DOHH2 (cell line): Measurements from ENCODE around the gene SRC.

ENCODE experiments used
- H3F3A ChIP-seq: fragments of 200-600 bp; sonication (generic), shearing (Covaris generic); 2 replicates; pipeline ENCODE4 v1.6.0; 2016; ENCODE audit warnings: antibody characterized with exemption, mild to moderate bottlenecking; ENCODE audit not compliant: control insufficient read depth, insufficient read depth
- H3K27ac ChIP-seq: fragments of 200-600 bp; sonication (generic); 2 replicates; pipeline ENCODE4 v1.5.1; 2014; ENCODE audit warnings: low read depth, mild to moderate bottlenecking, low read length, moderate library complexity
- H3K27me3 ChIP-seq: fragments of 200-600 bp; sonication (generic); 2 replicates; pipeline ENCODE4 v1.6.1; 2014; ENCODE audit warnings: mild to moderate bottlenecking, low read length, mixed read lengths; ENCODE audit not compliant: control insufficient read depth
- H3K36me3 ChIP-seq: fragments of 200-600 bp; sonication (generic); 2 replicates; pipeline ENCODE4 v1.6.1; 2014; ENCODE audit warnings: mild to moderate bottlenecking, low read length, moderate library complexity, mixed read lengths; ENCODE audit not compliant: control insufficient read depth
- H3K4me1 ChIP-seq: fragments of 200-600 bp; sonication (generic); 2 replicates; pipeline ENCODE4 v1.6.1; 2014; ENCODE audit warnings: mild to moderate bottlenecking, low read length, mixed read lengths; ENCODE audit not compliant: control insufficient read depth
- H3K4me2 ChIP-seq: fragments of 200-600 bp; sonication (generic); 2 replicates; pipeline ENCODE4 v1.6.0; 2014; ENCODE audit warnings: mild to moderate bottlenecking, low read length, moderate library complexity
- H3K4me3 ChIP-seq: fragments of 200-600 bp; sonication (generic); 2 replicates; pipeline ENCODE4 v1.5.1; 2014; ENCODE audit warnings: mild to moderate bottlenecking, low read length, mixed read lengths
- H3K79me2 ChIP-seq: fragments of 200-600 bp; sonication (generic); 2 replicates; pipeline ENCODE4 v1.6.1; 2014; ENCODE audit warnings: mild to moderate bottlenecking, low read length, mixed read lengths; ENCODE audit not compliant: control insufficient read depth
- H3K9me2 ChIP-seq: fragments of 200-600 bp; sonication (generic); replicated peaks from 2 replicates; pipeline ENCODE4 v1.6.1; 2014; ENCODE audit warnings: mild to moderate bottlenecking, low read length, mixed read lengths; ENCODE audit not compliant: control insufficient read depth
- H3K9me3 ChIP-seq: fragments of 200-600 bp; sonication (generic); 2 replicates; pipeline ENCODE4 v1.6.1; 2014; ENCODE audit warnings: antibody characterized with exemption, low read length, mixed read lengths; ENCODE audit not compliant: control insufficient read depth, insufficient read depth
- H4K20me1 ChIP-seq: fragments of 200-600 bp; sonication (generic); 2 replicates; pipeline ENCODE4 v1.6.0; 2014; ENCODE audit warnings: low read depth, mild to moderate bottlenecking, antibody characterized with exemption, low read length, moderate library complexity; ENCODE audit not compliant: control insufficient read depth, insufficient read depth
- CTCF ChIP-seq: fragments of 200-600 bp; sonication (generic); IDR thresholded peaks from one replicate; pipeline ENCODE4 v1.5.1; 2014; ENCODE audit warnings: antibody characterized with exemption, mild to moderate bottlenecking, low read depth, low read length; ENCODE audit not compliant: poor library complexity, severe bottlenecking
- EZH2phosphoT487 ChIP-seq: fragments of 200-600 bp; sonication (generic); IDR thresholded peaks from 2 replicates; pipeline ENCODE4 v1.6.1; 2017; ENCODE audit warnings: borderline replicate concordance, mild to moderate bottlenecking, antibody characterized with exemption, low read length, moderate library complexity, mixed read lengths

SRC gene

GRCh38 chr20:37342231-37343177 lies 3.4 kb upstream of the SRC start:
- Histone ChIP-seq H3K27ac (no peak overlapping the region), H3K4me3 (no peak overlapping the region), H3K4me1 (0 out of 2 replicates have a peak, but pooled peaks cover 3% of the 10 kb centered on the region), H4K20me1 (peaks cover 3% of the 10 kb centered on the region; the same call in 1 of the 2 replicates), H3F3A (no peaks in the 10 kb centered on the region), H3K36me3 (no peaks in the 10 kb centered on the region), H3K9me3 (no peaks in the 10 kb centered on the region), H3K4me2 (no peak overlapping the region), H3K9me2 (no peaks in the 10 kb centered on the region), H3K79me2 (no peaks in the 10 kb centered on the region), H3K27me3 (peaks cover 30% of the 10 kb centered on the region)
- TF ChIP-seq EZH2phosphoT487: no peak
- no peak for TF ChIP-seq CTCF

GRCh38 chr20:37343212-37343993 lies 2.5 kb upstream of the SRC start:
- Histone ChIP-seq H3K9me3 (no peaks in the 10 kb centered on the region), H3K27me3 (peaks cover 34% of the 10 kb centered on the region), H3F3A (no peaks in the 10 kb centered on the region), H3K27ac (no peak overlapping the region), H3K79me2 (no peaks in the 10 kb centered on the region), H3K4me3 (no peak overlapping the region), H3K4me2 (no peak overlapping the region), H4K20me1 (peaks cover 3% of the 10 kb centered on the region; the same call in 1 of the 2 replicates), H3K9me2 (no peaks in the 10 kb centered on the region), H3K36me3 (no peaks in the 10 kb centered on the region), H3K4me1 (0 out of 2 replicates have a peak, but pooled peaks cover 3% of the 10 kb centered on the region)
- no peak for TF ChIP-seq EZH2phosphoT487
- TF ChIP-seq CTCF: no peak

GRCh38 chr20:37343994-37344355 lies 2.0 kb upstream of the SRC start:
- Histone ChIP-seq H3K79me2 (no peaks in the 10 kb centered on the region), H3K9me3 (no peaks in the 10 kb centered on the region), H3K9me2 (no peaks in the 10 kb centered on the region), H3K4me2 (no peak overlapping the region), H3K4me3 (no peak overlapping the region), H3F3A (no peaks in the 10 kb centered on the region), H3K36me3 (no peaks in the 10 kb centered on the region), H3K27me3 (peaks cover 34% of the 10 kb centered on the region), H4K20me1 (peaks cover 3% of the 10 kb centered on the region; the same call in 1 of the 2 replicates), H3K27ac (no peak overlapping the region), H3K4me1 (0 out of 2 replicates have a peak, but pooled peaks cover 3% of the 10 kb centered on the region)
- no peak for TF ChIP-seq EZH2phosphoT487
- no peak for TF ChIP-seq CTCF
